NCI-H345 treated with DMSO at 0.1 percent for 48 hours (cell line): ENCODE measurements around the gene EYA4.

Source experiments
- DNase-seq: peaks from one replicate; lab custom pipeline; 2025; ENCODE audit not compliant: unreplicated experiment; lab: John Stamatoyannopoulos, UW

Gene EYA4

DNA sequence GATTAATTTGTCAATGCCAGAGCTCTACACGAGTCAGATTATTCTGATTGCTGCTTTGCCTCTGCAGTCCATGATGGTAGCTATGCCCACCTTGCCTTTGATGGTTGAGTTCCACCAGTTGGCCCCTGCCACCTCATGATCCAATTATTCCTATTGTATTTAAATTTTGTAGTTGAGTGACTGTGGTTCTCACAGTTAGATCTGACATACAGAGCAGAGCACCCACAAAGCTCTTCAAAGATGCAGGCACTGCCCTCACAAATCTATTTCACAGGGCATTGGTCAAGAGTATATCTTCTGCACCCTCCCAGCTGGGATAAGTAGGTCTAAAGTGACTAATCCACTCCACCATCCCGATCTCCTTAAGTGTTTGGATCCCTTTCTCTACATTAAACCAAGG, 318.8 kb downstream of the EYA4 start:
- no peak for DNase-seq

DNA sequence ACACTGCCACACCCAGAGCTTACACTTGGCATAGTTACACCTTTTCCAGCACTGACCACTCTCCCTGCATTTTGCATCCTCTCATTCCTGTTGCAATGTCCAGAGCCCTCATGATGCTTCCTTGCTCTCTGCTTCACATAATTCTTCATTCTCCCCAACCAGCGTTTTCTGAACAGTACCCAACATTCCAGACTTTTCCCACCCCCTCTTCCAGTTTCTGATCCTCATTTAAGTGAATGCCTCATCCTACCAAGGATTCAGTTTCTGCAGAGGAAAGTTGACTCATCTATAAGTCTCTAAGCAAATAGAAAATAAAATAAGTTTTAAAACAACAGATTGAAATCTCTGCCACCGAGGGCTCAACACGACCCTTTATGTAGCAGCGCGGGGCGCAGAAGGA, 326.5 kb downstream of the EYA4 start:
- no peak for DNase-seq

DNA sequence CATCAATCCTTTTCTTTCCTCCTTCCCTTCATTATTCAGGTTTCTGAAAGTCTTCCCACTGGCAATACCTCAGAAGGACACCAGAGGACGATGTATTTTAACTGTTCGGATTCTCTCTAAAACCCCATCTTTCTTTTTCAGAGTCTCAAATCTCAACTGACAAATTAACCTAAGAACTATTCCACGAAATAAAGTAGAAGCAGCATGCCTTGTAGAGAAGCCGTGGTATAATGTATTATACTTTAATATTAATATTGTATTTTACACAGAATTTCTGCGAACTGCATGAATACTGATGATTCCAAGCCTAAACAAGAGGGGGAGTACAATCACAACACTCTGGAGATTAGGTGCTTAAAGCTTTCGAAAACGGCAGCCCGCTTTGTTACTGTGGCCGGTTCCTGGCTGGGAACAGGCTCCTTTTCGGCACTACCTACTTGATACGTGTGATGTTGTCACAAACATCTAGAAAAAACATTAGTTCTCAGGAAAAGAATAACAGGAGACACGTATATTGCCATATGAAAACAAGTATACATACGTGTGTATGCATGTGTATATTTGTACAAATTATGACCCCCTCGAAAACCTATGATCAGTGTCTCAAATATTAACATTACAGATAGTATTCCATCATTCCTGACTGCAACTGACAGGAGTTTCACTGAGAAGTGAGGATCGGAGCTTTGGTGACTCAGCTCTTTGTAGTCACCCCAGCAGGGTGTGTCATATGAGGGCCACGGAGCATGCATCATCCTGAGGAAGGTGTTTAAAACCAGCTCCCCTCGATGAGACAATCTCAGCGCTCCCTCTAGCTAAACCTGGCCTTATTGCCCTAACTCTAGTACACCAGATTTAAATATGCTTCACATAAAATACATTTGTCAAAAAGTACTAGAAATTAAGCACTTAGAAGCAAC, 328.1 kb downstream of the EYA4 start:
- no peak for DNase-seq

DNA sequence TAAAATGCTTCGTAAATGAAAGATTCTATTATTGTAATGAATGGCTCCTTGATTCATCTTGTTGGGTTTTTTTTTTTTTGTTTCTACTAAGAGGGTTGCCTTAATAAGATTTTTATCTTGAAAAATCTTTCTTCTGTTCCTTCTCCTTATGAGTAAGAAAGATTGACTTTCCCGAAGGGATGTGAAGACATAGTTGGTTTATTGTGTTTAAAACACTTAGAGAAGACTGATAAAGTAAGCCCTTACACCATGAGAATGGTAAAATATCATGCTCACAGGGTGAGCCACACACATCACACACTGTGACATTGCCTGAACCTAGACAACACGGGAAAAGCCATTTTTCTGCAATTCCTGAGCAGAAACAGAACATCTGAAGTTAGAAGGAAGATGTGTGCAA, 330.5 kb downstream of the EYA4 start:
- DNase-seq = no peak

GRCh38 chr6:133577851-133578250, 336.7 kb downstream of the EYA4 start:
- no peak for DNase-seq
